A549 treated with GW870086 at 1 μM for 4 hours (cell line): ENCODE data around the gene SPTBN1. TPM values are rescaled to one million over a fixed set of nuclear protein-coding genes. Genes with fewer than 3 reads are reported as not detected.

Experiments
- total RNA-seq: library from RNA; stranded (reverse); fragments of 200-300 nt; extraction: Qiagen RNA extraction; gene quantifications from 5 replicates; pipeline ENCODE4 v1.2.3, GENCODE V29; 2022; ENCODE audit warnings: low read depth

The SPTBN1 gene
- 120 to 165 TPM (median 149 TPM) in 5 replicates for total RNA-seq

GRCh38 chr2:54455563-54456361 lies at the start of gene SPTBN1:
Gene SPTBN1, plus strand, starts transcription at chr2:54456327. Its CDS starts 70,092 bp downstream, at chr2:54526419.

Other genes starting within 250 kb of the SPTBN1 start
- not detected in 5 replicates for gene TSPYL6, start 200.1 kb upstream of the SPTBN1 start, total RNA-seq